Measurements from ENCODE around the gene NPTXR.

Gene NPTXR

DNA sequence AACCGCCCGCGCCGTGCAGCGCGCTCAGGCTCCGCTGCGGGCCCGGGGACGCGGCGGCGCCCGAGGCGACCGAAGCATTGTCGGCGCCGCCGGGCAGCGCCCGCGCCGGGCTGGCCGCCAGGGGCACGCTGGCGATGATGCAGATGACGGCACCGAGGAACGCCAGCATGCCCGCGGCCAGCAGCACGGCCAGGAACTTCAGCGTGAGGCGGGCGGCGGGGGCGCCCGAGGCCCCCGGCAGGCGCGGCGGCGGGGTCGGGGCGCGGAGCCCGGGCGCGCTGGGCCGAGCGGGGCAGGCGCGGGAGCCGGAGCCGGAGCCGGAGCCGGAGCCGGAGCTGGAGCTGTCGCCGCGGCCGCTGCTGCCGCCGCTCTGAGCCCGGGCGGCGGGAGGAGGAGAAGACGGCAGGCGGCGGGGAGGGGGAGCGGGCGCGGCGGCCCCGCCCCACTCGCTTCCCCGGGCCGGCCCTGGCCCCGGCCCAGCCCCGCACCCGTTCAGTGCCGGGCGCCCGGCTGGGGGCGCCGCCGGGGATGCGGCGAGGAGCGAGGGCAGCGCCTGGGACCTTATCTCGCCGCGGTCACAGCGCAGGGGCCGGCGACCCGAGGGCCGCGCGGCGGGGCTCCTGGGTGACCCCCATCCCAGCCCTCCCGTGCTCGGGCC, at the start of gene NPTXR:
Gene NPTXR, minus strand, starts transcription at position 372 of the 658 bp plus-strand sequence.
- in situ Hi-C loops (cut with MboI; ENCODE audit: low sequenced_read_pairs), result no loop called here

GRCh38 chr22:38891256-38891655, 47.4 kb upstream of the NPTXR start:
- in situ Hi-C loops (cut with MboI; ENCODE audit: low sequenced_read_pairs), result no loop called here

DNA sequence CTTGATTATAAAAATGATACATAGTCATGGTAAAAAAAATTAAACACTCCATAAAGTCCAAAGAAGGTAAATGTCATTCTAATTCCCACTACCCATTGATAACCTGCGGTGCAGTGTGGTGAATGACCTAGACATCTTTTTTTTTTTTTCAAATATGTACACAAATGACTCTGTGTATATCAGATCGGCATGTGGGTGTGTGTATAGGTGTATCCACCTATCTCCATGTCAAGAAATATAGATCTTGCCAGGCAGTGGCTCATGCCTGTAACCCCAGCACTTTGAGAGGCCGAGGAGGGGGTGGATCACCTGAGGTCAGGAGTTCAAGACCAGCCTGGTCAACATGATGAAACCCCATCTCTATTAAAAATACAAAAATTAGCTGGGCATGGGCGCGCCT, 46.5 kb upstream of the NPTXR start:
- in situ Hi-C loops (cut with MboI; ENCODE audit: low sequenced_read_pairs), result no loop called here

DNA sequence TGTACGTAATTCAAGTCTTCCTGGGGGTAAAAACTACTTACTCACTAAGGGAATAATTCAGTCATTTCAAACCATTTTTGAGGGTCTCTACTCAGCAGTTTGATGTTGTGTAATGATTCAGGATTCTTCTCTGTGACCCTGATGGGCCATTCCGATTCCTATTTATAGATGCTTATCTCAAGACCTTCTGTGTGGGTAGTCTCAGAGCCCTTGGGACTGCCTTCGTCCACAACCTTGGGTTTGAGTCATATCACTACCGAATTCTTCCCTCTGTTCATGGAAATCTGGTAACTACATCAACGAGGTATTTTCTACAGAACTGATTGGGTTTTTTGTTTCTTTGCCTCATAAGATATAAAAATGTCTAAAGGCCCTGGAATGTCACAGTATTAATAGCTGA, 42.5 kb upstream of the NPTXR start:
- in situ Hi-C loops (cut with MboI; ENCODE audit: low sequenced_read_pairs), result no loop called here

DNA sequence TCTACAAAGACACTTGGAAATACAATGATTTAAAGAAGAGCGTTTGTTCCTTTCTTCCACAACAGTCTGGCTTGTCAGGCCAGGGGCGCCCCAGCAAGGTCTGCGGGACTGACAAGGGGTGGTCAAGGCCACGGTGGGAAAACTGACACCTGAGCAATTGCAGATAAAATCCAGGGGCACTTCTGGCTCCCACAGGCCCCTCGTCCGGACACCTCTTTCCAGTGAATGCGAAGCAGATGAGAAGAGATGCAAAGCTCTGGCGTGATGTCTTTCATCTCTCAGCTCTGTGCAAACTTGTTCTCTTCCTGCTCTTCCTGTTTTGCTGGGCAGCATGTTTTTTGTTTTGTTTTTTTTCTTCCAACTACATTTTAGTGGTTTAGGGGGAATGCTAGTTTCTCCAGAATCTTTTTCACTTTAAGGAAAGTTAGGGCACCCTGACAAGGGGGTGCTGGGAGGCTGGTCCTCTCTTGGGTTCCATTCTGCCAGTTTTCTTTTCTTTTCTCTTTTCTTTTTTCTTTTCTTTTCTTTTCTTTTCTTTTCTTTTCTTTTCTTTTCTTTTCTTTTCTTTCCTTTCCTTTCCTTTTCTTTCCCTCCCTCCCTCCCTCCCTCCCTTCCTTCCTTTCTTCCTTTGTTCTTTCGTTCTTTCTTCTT, 39.3 kb upstream of the NPTXR start:
- in situ Hi-C loops (cut with MboI; ENCODE audit: low sequenced_read_pairs), result no loop called here

- in situ Hi-C loops (cut with MboI; ENCODE audit: low sequenced_read_pairs), result no loop called here
Observed at GRCh38 chr22:38881997-38882879, 38.4 kb upstream of the NPTXR start.

GRCh38 chr22:38881464-38881871, 37.6 kb upstream of the NPTXR start:
- in situ Hi-C loops (cut with MboI; ENCODE audit: low sequenced_read_pairs), result no loop called here

GRCh38 chr22:38879961-38880360, 36.1 kb upstream of the NPTXR start:
- in situ Hi-C loops (cut with MboI; ENCODE audit: low sequenced_read_pairs), result loop anchor here (10.0 kb wide), 1 partner anchor 125 kb away; no protein-coding TSS in a partner anchor

GRCh38 chr22:38879108-38879729, 35.4 kb upstream of the NPTXR start:
- in situ Hi-C loops (cut with MboI; ENCODE audit: low sequenced_read_pairs), result loop anchor here (10.0 kb wide), 1 partner anchor 126 kb away; no protein-coding TSS in a partner anchor

DNA sequence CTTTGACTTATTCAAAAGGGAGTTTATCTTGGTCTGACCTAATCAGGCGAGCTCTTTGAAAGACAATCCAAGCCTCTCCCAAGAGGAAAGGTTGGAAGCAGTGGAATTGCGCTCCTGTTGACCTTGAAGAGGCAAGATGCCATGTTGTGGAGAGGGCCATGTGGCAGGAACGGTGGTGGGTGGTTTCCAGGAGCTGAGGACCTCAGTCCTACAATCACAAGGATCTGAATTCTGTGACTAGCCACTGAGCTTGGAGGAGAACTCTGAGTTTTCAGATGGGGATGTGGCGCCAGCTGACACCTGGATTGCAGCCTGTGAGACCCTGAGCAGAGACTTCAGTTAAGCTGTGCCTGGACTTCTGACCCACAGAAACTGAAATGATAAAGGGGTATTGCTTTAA, 34.2 kb upstream of the NPTXR start:
- in situ Hi-C loops (cut with MboI; ENCODE audit: low sequenced_read_pairs), result loop anchor here (10.0 kb wide), 1 partner anchor 127 kb away; no protein-coding TSS in a partner anchor

- in situ Hi-C loops (cut with MboI; ENCODE audit: low sequenced_read_pairs), result loop anchor here (10.0 to 25.0 kb wide), 2 partner anchors 130 to 238 kb away; no protein-coding TSS in a partner anchor
Observed at GRCh38 chr22:38874529-38875222, 30.8 kb upstream of the NPTXR start.

- in situ Hi-C loops (cut with MboI; ENCODE audit: low sequenced_read_pairs), result loop anchor here (10.0 to 25.0 kb wide), 2 partner anchors 131 to 239 kb away; no protein-coding TSS in a partner anchor
Observed at GRCh38 chr22:38873469-38874411, 29.9 kb upstream of the NPTXR start.

- in situ Hi-C loops (cut with MboI; ENCODE audit: low sequenced_read_pairs), result loop anchor here (10.0 to 25.0 kb wide), 2 partner anchors 132 to 239 kb away; no protein-coding TSS in a partner anchor
Observed at GRCh38 chr22:38872831-38873248, 29.0 kb upstream of the NPTXR start.

GRCh38 chr22:38872172-38872830, 28.5 kb upstream of the NPTXR start, which contains the start of gene CBX6:
TSS of gene CBX6 (minus strand) at chr22:38872216. CDS start at chr22:38872190, 26 bp downstream.
- in situ Hi-C loops (cut with MboI; ENCODE audit: low sequenced_read_pairs), result loop anchor here (10.0 to 25.0 kb wide), 2 partner anchors 132 to 240 kb away; no protein-coding TSS in a partner anchor

GRCh38 chr22:38871360-38872171, 27.7 kb upstream of the NPTXR start:
- in situ Hi-C loops (cut with MboI; ENCODE audit: low sequenced_read_pairs), result loop anchor here (10.0 to 25.0 kb wide), 2 partner anchors 133 to 241 kb away; no protein-coding TSS in a partner anchor

- in situ Hi-C loops (cut with MboI; ENCODE audit: low sequenced_read_pairs), result loop anchor here (10.0 to 25.0 kb wide), 2 partner anchors 134 to 241 kb away; no protein-coding TSS in a partner anchor
Observed at GRCh38 chr22:38870791-38871359, 27.0 kb upstream of the NPTXR start.

DNA sequence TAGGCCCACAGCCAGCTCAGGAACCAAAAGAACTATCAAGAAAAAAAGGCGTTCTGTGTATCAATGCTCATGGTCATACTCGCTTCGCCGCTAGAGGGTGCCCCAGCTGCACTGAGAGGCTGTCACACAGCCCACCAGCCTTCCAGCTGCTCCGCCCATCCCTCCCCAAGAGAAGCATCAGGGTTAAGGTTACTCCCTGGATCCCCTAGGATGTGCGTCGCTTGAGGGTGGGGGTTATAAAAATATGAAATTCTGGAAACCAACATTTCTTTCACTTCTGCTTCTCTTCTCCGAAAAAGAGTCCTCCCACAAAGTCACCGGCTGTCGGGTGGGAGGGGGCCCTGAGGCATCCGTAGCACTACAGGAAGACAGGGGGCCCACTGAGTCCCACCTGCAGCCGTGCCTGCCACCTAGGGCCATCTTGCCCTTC, 26.5 kb upstream of the NPTXR start:
- in situ Hi-C loops (cut with MboI; ENCODE audit: low sequenced_read_pairs), result loop anchor here (10.0 to 25.0 kb wide), 2 partner anchors 134 to 242 kb away; no protein-coding TSS in a partner anchor

All from HL-60/S4 treated with retinoic acid at 250 ng/mL for 4 days and 3 days (cell line).